Measurements from ENCODE around the gene PCDHGA3. TPM values are rescaled to one million over a fixed set of nuclear protein-coding genes. Genes with fewer than 3 reads are reported as not detected.
"Not testable (repeated sequence)": the region's sequence is repeated elsewhere in the genome, so short reads cannot be mapped to it uniquely, and the experiment has no call there.

PCDHGA3 gene
- total RNA-seq, 4 donors from 2014 or later: 2.3 to 6.3 (median 2.8) TPM

DNA sequence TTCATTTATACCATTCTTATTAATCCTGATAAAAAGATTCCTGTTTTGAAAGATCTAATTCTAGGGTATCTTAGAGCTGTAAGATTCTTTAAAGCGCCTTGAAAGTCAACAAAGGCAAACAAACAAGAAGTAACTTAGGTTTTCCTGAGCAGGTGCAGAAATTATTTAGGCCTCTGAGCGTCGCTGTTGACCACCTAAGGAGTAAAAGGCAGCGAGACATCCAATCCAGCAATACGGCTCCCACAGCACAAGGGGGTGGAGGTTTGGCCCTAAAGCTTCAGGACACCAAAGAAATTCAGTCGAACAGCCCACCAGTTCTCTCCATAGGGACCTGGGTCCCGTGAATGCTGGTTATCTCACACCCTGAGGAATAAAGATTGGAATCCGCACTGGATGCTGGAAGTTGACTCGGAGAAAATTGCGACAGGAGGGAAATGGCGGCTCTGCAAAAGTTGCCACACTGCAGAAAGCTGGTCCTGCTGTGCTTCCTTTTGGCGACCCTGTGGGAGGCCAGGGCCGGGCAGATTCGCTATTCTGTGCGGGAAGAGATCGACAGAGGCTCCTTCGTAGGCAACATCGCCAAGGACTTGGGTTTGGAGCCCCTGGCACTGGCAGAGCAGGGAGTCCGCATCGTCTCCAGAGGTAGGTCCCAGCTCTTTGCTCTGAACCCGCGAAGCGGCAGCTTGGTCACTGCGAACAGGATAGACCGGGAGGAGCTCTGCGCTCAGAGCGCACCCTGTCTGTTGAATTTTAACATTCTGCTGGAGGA, 4.9 kb upstream of the PCDHGA3 start, which contains the start of gene PCDHGA2:
PCDHGA2 (plus strand) TSS at position 223 of the 769 bp plus-strand sequence.
- ATAC-seq (ENCODE audit: low FRiP score) (no peak), DNase-seq (ENCODE audit: low spot score) (no peak)
- no peak for TF ChIP-seq CTCF (IDR thresholded peaks at IDR 0.05)

GRCh38 chr5:141340781-141341354, 2.8 kb upstream of the PCDHGA3 start:
- not testable (repeated sequence) for ATAC-seq (ENCODE audit: low FRiP score); DNase-seq (ENCODE audit: low spot score)

GRCh38 chr5:141342773-141343172, 856 bp upstream of the PCDHGA3 start:
- ATAC-seq (ENCODE audit: low FRiP score) (no peak), DNase-seq (ENCODE audit: low spot score) (no peak)

GRCh38 chr5:141343953-141344463, 379 bp downstream of the PCDHGA3 start:
- ATAC-seq (ENCODE audit: low FRiP score) (no peak), DNase-seq (ENCODE audit: low spot score) (no peak)
- no peak for TF ChIP-seq CTCF (IDR thresholded peaks at IDR 0.05)

More at GRCh38 chr5:141342773-141343172, 856 bp upstream of the PCDHGA3 start:
- TF ChIP-seq CTCF (IDR thresholded peaks at IDR 0.05): no peak

DNA sequence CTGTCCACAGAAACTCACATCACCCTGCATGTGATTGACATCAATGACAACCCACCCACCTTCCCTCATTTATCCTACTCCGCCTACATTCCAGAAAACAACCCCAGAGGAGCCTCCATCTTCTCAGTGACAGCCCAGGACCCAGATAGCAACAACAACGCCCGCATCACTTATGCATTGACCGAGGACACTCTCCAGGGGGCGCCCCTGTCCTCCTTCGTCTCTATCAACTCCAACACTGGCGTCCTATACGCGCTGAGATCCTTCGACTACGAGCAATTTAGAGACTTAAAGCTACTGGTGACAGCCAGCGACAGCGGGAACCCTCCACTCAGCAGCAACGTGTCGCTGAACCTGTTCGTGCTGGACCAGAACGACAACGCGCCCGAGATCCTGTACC, 1.7 kb downstream of the PCDHGA3 start:
- no peak for TF ChIP-seq CTCF (IDR thresholded peaks at IDR 0.05)
- no peak for ATAC-seq (ENCODE audit: low FRiP score)
- DNase-seq (ENCODE audit: low spot score): no peak

- ATAC-seq (ENCODE audit: low FRiP score): not testable (repeated sequence)
Observed at GRCh38 chr5:141346017-141346416, 2.4 kb downstream of the PCDHGA3 start.

DNA sequence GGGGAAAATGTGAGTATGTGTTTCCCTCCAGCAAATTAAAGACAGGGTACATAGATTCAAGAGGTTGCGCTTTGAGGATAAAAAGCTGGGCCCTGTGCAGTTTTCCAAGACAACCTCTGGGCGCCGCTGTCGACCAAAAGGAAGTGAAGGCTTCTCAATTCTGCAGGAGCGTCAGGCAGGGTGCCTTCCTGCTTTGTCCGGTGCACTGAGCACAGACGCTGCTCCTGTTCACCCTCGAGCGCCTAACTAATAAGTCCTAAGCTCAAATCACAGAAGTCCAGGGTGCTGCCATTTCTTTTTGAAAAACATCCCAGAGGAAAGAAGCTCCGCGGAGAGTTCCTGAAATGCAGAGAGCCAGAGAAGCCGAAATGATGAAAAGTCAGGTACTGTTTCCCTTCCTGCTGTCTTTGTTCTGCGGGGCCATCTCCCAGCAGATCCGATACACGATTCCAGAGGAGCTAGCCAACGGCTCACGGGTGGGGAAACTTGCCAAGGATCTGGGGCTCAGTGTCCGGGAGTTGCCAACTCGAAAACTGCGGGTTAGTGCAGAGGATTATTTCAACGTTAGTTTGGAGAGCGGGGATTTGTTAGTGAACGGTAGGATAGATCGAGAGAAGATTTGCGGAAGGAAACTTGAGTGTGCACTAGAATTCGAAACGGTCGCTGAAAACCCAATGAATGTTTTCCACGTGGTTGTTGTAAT, 6.4 kb downstream of the PCDHGA3 start, which contains the start of gene PCDHGB1:
PCDHGB1 (plus strand) TSS at position 183 of the 703 bp plus-strand sequence; CDS start at position 345, 162 bp downstream.
- ATAC-seq (ENCODE audit: low FRiP score): no peak
- no peak for TF ChIP-seq CTCF (IDR thresholded peaks at IDR 0.05)
- DNase-seq (ENCODE audit: low spot score): no peak

More at GRCh38 chr5:141346017-141346416, 2.4 kb downstream of the PCDHGA3 start:
- DNase-seq (ENCODE audit: low spot score): not testable (repeated sequence)

Measured in omental fat pad (tissue), 4 donors.